H54 (cell line): ENCODE data around the gene PRTG.
"Not testable (repeated sequence)": the region's sequence is repeated elsewhere in the genome, so short reads cannot be mapped to it uniquely, and the experiment has no call there.

Experiments
- DNase-seq: peaks from one replicate; pipeline ENCODE4 v3.0.0; 2011; ENCODE audit warnings: low spot score, mixed read lengths; ENCODE audit not compliant: insufficient read length
- FAIRE-seq: peaks from 3 replicates; lab custom pipeline; 2011; peaks lifted over from hg19 to GRCh38; lab: Jason Lieb, UNC
- POLR2A ChIP-seq: IDR thresholded peaks from 2 replicates; pipeline ENCODE4 v1.6.1; 2011; ENCODE audit warnings: low read depth, mild to moderate bottlenecking, low read length

PRTG gene

GRCh38 chr15:55770806-55771205 is 27.9 kb upstream of the PRTG start:
- FAIRE-seq: no peak
- no peak for DNase-seq
- TF ChIP-seq POLR2A: no peak

DNA sequence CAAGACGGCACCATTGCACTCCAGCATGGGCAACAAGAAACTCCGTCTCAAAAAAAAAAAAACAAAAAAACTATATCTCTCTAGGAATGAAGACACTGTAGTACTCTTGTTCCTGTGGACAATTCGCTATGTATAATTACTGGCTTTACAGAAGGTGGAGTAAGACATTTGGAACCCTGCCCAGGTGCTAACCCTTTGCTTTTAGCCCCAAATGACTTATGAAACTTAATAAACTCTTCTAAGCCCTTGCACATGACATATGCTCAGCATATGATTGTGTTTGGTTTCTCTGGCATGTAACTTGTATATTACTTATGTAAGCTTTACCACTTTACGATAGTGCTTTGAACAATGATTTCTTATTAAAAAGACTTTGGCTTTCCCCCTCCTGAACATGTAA is 27.3 kb upstream of the PRTG start:
- FAIRE-seq (no peak), DNase-seq (no peak)
- no peak for TF ChIP-seq POLR2A

GRCh38 chr15:55768670-55769185 is 25.8 kb upstream of the PRTG start:
- FAIRE-seq (no peak), DNase-seq (no peak)
- TF ChIP-seq POLR2A: no peak

- DNase-seq: no peak
- no peak for FAIRE-seq
- TF ChIP-seq POLR2A: no peak
These were observed 23.7 kb upstream of the PRTG start for GRCh38 chr15:55766676-55767075.

GRCh38 chr15:55764398-55764797 is 21.4 kb upstream of the PRTG start:
- no peak for TF ChIP-seq POLR2A
- no peak for DNase-seq
- FAIRE-seq: no peak

DNA sequence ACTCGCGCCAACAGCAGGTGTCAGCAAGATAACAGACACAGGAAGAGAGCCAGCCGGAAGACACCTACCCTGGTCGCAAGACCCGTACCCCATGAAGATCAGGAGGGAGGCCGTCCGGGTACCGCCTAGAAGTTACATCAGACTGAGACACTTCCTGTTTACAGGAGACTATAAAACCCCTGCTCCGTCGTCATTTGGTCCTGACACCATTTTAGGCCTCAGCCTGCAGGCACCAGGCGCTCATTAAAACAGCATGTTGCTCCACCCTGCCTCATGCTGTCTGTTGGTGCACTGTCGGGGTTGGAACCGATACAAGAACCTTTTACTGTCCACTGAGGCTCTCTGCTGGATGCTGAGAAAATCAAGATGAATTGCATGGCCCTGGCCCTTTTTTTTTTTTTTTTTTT is 15.6 kb upstream of the PRTG start:
- no peak for DNase-seq
- no peak for TF ChIP-seq POLR2A
- FAIRE-seq: no peak

- not testable (repeated sequence) for DNase-seq, FAIRE-seq
These were observed 10.5 kb upstream of the PRTG start for GRCh38 chr15:55753433-55753832.

GRCh38 chr15:55750706-55751105 is 7.8 kb upstream of the PRTG start:
- TF ChIP-seq POLR2A: no peak
- DNase-seq (no peak), FAIRE-seq (no peak)

DNA sequence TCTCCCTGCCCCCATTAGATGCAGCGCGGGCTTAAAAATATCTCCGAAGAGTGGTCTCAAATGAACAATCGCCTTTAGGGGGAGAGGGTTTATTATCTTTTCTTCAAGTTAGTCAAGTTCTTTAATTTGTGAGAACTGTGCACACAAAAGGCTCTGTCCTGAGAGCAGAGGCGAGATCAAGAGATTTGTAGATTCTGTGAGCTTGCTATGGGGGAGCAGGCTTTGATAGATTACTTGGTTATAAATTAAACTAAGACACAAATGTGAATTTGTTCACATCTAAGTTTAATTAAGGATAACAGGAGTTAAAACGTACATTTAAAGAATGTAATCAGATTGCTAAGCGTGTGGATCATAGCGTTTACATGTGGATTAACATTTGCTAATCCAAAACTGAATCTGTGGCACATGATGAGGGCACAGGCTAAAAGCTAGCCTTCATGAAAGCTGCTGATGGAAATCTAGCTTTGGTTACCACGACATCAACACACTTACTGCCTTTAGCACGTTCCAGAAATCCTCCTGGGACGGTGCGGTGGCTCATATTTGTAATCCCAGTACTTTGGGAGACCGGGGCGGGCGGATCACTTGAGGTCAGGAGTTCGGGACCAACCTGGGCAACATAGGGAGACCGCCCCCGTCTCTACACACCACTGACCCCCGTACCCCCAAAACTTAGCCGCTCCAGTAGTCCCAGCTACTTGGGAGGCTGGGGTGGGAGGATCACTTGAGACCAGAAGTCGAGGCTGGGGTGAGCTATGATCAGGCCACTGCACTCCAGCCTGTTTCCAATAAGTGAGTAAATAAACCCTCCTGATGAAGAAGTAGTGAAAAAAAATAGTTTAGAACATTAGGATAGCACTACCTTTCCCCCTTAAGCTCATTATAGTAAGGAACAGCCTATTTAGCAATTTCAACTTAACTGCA is 1.0 kb upstream of the PRTG start:
- FAIRE-seq: no peak
- DNase-seq: no peak
- no peak for TF ChIP-seq POLR2A

DNA sequence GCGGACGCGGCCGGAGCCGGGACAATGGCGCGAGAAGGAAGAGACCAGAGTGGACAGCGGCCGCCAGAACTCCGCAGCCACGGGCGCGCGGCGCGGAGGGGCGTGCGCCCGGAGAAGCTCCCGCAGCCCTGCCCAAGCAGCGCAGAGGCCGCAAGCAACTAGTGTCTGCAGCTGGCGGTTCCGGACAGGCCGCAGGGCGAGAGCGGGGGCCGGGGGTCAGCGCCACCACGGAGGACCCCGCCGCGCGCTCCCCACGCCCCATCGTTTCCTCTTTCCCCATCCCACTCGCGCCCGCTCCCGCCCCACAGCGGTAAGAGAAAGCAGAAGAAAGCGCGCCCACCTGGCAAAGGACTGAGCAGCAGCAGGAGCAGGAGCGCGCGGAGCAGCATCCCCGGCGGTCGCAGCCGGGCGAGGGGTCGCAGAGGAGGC is 440 bp downstream of the PRTG start:
- DNase-seq (peak; percentile 21), FAIRE-seq (no peak)
- TF ChIP-seq POLR2A: no peak

DNA sequence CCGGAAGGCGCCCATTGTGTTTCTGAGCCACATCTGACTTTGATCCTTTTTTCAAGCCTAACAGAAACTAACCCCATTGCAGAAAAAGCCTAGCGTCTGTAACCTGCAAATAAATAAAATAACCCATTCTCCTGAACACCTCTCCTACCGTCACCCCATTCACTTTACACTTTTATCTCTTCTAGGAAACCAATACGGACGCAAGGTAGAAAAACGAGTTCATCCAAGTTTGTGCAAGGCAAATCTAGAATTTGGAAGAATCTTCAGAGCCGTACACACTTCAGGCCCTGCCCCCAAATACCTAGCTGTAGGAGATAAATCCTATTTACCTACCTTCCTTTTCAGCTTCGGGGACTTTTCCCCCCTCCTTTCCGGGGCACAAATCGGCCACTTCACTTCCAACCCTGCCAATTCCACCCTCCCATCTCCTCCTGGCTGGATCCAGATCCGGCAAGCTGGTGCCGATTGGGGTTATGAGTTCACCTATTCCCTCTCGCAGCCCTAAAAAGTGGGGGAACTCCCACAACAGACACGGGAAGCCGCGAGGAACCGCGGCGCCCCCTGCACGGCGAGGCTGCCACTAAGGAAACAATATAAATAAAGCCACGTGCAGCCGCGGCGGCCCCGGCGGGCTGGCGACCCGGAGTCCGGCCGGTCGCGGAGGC is 987 bp downstream of the PRTG start:
- DNase-seq (no peak), FAIRE-seq (no peak)

DNA sequence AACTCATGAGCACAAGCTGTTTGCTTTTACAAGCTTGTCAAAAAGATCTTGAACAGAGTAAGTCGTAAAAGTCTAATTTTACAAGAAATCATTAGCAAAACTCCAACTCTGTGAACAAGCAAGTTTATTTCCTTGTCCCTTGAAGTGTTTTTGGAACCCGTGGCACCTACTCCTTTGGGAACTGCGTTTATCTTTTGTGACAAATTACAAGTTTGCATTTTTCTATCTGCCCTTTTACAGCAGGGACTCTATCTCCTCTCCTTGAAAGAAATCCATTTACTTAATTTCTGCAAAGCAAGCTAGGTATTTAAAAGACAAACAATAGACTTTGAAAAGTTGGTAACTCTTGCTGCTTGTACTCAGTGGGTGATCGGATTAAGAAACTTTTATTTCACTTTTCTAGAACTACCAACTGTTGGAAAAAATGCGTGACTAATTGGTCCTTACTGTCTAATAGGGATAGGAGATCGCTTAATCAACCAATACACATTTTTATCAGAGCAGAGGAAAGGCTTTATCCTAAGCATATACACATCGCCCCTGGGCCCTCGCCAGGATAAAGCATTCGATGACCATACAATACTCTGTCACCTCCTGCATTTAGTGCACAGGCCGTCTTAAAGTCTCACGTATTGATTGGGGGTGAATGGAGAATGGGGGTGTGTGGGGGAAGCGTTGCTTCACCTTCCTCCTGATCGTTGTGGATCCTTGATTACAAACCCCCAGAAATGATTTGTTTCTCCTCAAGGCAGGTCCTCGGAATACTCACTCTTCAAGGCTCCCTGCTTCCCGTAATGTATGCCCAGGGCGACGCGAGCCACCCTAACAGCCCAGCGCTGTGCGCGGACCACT is 1.7 kb downstream of the PRTG start:
- no peak for DNase-seq
- FAIRE-seq: no peak
- TF ChIP-seq POLR2A: no peak

More for the DNA sequence above, 987 bp downstream of the PRTG start:
- TF ChIP-seq POLR2A: no peak

- FAIRE-seq (no peak), DNase-seq (no peak)
- TF ChIP-seq POLR2A: no peak
These were observed 2.5 kb downstream of the PRTG start for GRCh38 chr15:55740359-55740878.

GRCh38 chr15:55739641-55740040 is 3.3 kb downstream of the PRTG start:
- FAIRE-seq (no peak), DNase-seq (no peak)

More at GRCh38 chr15:55739641-55740040, 3.3 kb downstream of the PRTG start:
- TF ChIP-seq POLR2A: no peak
